22Rv1 (cell line): ENCODE data around the gene NINJ2.

Source experiments
- CTCF ChIP-seq: fragments of 450-650 bp; IDR thresholded peaks from 2 replicates; pipeline ENCODE4 v1.5.1; 2017; ENCODE audit warnings: mild to moderate bottlenecking
- ZFX ChIP-seq: fragments of 450-650 bp; IDR thresholded peaks from 2 replicates; pipeline ENCODE4 v1.6.1; 2017; ENCODE audit warnings: antibody characterized with exemption, borderline replicate concordance

GRCh38 chr12:549476-550082, 113.7 kb downstream of the NINJ2 start:
- TF ChIP-seq CTCF (no peak), ZFX (no peak)
